ENCODE results near the gene COL5A1.

COL5A1 gene

GRCh38 chr9:134776080-134776796, 134.6 kb downstream of the COL5A1 start:
- no peak for DNase-seq

- DNase-seq, result no peak
Measured at GRCh38 chr9:134777153-134777552, 135.6 kb downstream of the COL5A1 start.

GRCh38 chr9:134778156-134778555, 136.6 kb downstream of the COL5A1 start:
- no peak for DNase-seq

DNA sequence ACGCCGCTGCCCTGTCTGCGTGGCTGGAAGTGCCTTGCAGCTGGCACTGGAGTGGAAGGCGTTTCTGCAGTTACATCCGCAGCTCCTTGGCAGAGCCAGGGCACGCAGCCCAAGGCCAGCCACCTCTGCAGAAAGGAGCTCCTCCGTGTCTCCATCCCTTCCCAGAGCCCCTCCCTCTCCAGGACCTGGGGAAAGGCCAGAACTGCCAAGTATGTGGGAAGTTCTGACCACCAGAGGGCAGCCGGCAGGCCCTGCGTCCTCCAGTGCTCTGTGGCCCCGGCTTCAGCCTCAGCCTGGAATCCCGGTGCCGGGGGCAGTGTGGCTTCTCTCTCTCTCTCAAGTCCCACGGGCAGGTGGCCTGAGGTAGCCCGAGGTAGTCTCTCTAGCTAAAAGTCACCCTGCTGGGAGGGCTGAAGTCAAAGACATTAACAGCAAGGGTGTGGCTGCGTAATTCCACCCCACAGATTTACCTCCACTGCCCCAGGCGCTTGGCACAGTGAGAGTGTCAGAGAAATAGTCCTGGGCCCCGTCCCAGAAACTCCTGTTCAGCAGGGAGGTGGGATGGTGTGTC, 137.3 kb downstream of the COL5A1 start:
- no peak for DNase-seq

- DNase-seq, result no peak
Measured at GRCh38 chr9:134779640-134780039, 138.0 kb downstream of the COL5A1 start.

DNA sequence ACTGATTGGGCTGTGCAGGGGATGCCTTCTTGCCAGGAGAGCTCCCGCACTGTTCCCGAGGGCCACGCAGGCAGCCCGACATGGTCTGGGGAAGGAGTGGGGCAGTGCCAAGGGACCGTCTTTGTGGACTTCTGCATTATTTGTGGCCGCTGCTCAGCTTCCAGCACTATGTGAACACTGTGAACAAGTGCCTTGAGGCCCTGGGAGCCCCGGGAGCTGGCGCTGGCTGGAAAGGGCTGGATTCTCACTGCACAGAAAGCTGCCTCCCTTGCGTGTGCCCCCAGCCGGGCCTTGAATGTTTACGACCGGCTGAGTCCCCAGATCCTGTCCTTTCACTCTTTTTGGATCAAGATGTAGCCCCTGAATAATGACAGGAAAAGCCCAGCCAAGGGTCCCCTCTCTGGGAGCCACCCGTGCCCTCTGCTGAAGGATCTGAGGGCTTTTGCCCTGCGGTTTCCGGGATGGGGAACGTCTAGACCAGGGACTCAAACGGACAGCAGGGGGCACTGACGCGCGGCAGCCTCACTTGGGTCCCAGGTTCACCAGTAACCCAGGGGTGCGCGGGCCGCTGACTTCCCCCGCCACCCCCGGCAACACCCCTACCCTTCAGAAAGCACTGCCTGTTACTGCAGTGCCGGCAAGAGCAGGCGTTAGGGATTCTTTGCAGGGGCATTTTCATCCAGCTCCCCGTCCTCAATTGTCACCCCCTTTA, 140.1 kb downstream of the COL5A1 start:
- no peak for DNase-seq

- DNase-seq, result no peak
Measured at GRCh38 chr9:134782921-134783698, 141.5 kb downstream of the COL5A1 start.

GRCh38 chr9:134783699-134784039, 142.1 kb downstream of the COL5A1 start:
- no peak for DNase-seq

- no peak for DNase-seq
Measured at GRCh38 chr9:134784577-134785305, 143.1 kb downstream of the COL5A1 start.

DNA sequence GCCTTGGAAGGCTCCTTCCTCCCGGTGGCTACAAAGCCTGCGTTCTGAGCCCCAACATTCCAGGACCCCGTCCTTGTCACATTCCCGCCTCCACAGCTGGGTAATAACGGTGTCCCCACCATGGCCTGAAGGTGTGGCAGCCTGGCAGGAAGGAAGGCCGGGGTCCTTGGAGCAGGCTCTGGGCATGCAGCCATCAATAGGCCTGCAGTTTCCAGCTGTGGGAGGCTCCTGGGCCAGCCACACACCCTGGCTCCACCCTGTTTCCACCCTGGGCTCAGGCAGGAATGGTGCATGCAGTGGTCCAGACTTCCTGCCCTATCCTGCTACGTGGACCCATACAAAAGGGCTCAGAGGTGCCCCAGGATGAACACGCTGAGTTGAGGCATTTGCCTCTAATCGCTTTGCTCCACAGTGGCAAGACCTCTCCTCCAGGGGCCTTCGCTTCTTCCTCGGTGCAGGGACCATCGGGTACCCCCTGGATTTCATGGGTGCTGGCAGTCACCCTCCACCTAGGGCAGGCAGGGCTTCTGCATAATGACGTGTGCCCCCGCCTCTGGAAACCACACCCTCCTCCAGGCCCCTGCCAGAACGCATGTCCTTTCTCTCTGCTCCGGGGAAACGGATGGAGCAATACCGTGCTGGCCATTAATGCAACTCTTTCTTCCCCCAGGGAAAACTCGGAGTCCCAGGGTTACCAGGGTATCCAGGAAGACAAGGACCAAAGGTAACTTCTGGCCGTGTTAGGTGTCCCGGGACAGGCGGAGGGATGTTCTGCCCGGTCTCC, 143.9 kb downstream of the COL5A1 start:
- no peak for DNase-seq

GRCh38 chr9:134787601-134788531, 146.3 kb downstream of the COL5A1 start:
- no peak for DNase-seq

GRCh38 chr9:134789168-134789567, 147.6 kb downstream of the COL5A1 start:
- no peak for DNase-seq

GRCh38 chr9:134791009-134791408, 149.4 kb downstream of the COL5A1 start:
- DNase-seq, result no peak

- no peak for DNase-seq
Measured at GRCh38 chr9:134792627-134793026, 151.0 kb downstream of the COL5A1 start.

- no peak for DNase-seq
Measured at GRCh38 chr9:134793288-134794188, 151.9 kb downstream of the COL5A1 start.

DNA sequence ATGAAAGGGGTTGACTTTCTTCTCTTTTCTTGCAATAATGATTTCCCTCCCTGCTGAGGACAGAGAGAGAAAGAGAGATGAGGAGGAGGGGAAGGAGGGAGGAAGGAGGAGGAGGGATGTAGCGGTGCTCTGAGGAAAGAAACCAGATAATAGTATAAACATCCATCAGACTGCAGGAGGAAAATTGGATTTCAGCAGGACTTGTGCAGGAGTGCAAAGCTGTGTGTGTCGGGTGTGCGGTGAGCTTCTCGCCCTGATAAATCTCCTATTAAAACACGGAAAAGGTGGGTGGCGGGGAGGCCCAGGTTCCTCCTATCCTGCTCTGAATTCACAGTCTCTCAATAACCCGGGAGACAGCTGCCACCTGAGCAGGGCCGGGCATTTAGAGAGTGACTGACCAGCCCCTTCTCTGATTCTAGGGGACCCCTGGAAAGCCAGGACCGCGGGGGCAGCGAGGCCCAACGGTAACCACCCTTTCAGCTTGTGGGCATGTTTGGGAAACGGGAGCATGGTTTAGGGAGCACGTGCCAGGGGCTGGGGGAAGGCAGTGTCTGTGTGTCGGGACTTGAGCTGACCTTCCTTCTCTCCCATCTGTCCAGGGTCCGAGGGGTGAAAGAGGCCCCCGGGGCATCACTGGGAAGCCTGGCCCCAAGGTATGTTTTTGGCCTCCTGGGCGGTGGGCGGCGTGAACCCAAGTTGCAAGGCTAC, 153.2 kb downstream of the COL5A1 start:
- no peak for DNase-seq

DNA sequence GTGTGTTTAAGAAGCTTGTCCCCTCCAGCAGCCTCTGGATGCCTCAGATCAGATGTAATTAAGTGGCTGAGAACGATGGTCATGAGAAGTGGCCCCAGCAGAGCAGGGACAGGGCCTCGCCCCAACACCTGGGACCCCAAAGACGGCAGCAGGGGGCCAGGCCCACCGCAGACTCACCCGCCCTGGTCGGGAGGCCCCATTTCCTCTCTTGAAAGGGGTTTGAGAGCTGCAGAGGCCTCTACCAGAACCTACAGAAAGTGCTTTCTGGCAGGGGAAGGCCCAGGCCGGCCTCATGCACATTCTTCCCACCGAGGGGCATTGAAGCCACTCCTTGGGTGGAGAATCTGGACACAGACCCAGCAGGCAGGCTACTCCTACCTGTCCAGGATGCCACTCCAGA, 153.8 kb downstream of the COL5A1 start:
- DNase-seq, result no peak

DNA sequence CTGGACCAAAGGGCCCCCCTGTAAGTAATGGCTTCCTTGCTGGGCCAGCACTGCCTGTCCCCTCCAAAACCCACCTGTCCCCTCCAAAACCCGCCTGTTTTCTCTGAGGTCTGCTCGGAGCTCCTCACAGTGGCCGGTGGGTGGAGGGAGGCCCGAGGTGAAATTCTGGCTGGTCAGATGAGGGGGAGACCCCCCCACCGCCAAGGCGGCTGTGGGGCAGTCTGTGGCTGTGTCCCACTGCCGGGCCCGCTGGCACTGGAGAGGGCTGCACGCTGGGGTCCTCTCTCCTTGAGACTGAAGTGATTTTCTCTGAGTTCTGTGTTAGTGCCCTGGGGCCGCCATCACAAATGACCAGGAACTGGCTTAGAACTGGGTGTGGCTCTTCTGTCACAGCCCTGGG, 155.3 kb downstream of the COL5A1 start:
- no peak for DNase-seq

DNA sequence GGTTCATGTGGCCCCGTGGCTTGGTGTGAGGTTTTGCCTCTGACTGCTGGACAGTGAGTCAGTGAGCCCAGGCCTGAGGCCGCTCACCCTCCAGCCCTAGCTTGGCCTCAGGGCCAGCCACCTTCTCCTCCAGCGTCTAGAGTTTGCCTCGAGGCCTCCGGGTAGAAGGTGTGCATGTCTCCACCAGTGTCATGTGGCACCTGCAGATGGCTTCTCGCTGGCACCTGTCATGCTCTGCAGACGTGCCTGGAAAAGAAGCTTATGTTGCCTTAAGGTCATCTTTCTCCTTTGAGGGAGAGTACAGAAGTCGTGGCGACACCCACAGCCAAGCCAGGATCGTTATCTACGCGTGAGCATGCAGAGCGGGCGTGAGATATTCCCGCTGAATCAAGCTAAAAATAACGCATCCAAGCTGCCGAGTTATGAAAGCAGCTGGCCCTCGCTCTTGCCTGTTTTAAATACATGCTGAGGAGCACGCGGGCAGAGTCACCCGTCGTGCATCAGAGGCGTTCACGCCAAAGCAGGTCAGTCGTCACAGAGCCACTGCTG, 159.3 kb downstream of the COL5A1 start:
- DNase-seq, result no peak

Data from GOT3 (cell line).